ENCODE data around the gene GPM6B.

DNA sequence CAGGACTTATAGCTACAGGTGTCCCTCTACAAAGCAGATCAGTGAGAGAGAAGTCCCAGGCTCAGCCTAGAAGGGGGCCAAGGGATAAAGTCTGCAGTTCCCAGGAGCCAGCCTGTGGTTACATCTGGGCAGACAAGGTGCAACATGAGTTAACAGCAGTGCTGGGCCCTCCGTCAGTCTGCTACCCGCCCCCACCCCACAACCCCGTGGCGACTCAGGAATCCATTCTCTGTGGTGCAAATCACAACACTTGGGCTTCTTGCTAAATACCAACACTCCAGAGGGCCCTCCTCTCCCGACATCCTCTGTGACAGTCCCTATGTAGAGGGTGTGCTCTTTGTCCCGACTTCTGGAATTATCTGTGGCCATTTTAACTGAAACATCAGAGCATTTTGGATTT, 13.8 kb downstream of the GPM6B start:
- TF ChIP-seq, protein P1, sequence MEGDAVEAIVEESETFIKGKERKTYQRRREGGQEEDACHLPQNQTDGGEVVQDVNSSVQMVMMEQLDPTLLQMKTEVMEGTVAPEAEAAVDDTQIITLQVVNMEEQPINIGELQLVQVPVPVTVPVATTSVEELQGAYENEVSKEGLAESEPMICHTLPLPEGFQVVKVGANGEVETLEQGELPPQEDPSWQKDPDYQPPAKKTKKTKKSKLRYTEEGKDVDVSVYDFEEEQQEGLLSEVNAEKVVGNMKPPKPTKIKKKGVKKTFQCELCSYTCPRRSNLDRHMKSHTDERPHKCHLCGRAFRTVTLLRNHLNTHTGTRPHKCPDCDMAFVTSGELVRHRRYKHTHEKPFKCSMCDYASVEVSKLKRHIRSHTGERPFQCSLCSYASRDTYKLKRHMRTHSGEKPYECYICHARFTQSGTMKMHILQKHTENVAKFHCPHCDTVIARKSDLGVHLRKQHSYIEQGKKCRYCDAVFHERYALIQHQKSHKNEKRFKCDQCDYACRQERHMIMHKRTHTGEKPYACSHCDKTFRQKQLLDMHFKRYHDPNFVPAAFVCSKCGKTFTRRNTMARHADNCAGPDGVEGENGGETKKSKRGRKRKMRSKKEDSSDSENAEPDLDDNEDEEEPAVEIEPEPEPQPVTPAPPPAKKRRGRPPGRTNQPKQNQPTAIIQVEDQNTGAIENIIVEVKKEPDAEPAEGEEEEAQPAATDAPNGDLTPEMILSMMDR (IDR thresholded peaks at IDR 0.05): no peak
- TF ChIP-seq POLR2A (IDR thresholded peaks at IDR 0.05): no peak

Measured in esophagus squamous epithelium (tissue), 4 donors.